RWPE1 (cell line): ENCODE results near the gene IL6R.
A peak's percentile ranks its signal among the peaks of the same experiment; 100 is the strongest.

ENCODE experiments used
- CTCF ChIA-PET: fragments of 350-600 bp; sonication (Branson Sonifier 250); formaldehyde crosslinking; extraction: SDS; loops from one replicate; lab custom pipeline; 2021; lab: Yijun Ruan, JAX
- POLR2A ChIA-PET: fragments of 400-600 bp; formaldehyde crosslinking; extraction: SDS; loops from one replicate; lab custom pipeline; 2020; ENCODE audit warnings: antibody characterized with exemption; ENCODE audit not compliant: low non-redundant PET; lab: Yijun Ruan, JAX
- DNase-seq: peaks from one replicate; pipeline ENCODE4 v3.0.0; 2012; ENCODE audit warnings: low spot score
- H3K27ac ChIP-seq: fragments of 450-650 bp; 2 replicates; pipeline ENCODE4 v1.5.1; 2017
- TF ChIP-seq, protein P1 (sequence below): fragments of 450-650 bp; conservative IDR thresholded peaks from 2 replicates; pipeline ENCODE4 v1.5.1; 2017; ENCODE audit warnings: low read depth, mild to moderate bottlenecking

The IL6R gene

DNA sequence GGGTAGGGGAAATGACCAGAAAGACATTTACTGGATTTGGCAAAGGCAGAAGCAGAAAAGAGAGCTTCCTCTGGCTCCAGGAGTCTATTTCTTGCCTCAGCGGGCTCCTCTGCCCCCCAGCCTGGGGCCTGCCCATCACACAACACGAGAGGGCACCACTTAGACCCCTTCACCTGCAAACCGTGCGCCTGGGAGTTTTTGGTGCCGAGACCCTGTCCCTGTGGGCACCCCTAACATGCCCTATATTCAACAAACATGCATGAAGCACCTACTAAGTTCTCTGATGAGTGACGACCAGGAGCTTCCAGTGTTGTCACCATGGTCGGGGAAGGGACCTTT is 18.8 kb downstream of the IL6R start:
- TF ChIP-seq, protein P1, sequence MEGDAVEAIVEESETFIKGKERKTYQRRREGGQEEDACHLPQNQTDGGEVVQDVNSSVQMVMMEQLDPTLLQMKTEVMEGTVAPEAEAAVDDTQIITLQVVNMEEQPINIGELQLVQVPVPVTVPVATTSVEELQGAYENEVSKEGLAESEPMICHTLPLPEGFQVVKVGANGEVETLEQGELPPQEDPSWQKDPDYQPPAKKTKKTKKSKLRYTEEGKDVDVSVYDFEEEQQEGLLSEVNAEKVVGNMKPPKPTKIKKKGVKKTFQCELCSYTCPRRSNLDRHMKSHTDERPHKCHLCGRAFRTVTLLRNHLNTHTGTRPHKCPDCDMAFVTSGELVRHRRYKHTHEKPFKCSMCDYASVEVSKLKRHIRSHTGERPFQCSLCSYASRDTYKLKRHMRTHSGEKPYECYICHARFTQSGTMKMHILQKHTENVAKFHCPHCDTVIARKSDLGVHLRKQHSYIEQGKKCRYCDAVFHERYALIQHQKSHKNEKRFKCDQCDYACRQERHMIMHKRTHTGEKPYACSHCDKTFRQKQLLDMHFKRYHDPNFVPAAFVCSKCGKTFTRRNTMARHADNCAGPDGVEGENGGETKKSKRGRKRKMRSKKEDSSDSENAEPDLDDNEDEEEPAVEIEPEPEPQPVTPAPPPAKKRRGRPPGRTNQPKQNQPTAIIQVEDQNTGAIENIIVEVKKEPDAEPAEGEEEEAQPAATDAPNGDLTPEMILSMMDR = no peak
- POLR2A ChIA-PET = no interaction called here
- peak overlapping the region; percentile 100 for H3K27ac ChIP-seq
- CTCF ChIA-PET = no interaction called here
- DNase-seq = no peak

DNA sequence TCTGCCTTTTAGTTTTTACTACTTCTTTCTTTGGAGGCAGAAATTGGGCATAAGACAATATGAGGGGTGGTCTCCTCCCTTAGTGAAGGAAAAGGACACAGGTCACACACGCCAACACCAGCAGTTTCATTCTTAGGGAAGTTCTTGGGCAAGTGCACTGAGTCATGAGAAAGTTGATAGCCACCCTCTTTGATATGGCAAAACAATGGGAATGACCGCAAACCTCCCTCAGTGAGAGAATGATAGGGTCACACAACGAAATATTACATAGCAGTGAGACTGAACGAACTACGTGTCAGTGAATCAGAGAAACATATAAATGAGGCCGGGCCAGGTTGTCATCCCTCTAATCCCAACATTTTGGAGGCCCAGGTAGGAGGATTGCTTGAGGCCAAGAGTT is 20.0 kb downstream of the IL6R start:
- CTCF ChIA-PET = no interaction called here
- H3K27ac ChIP-seq = no peak overlapping the region
- TF ChIP-seq, protein P1 = no peak
- no peak for DNase-seq
- POLR2A ChIA-PET = no interaction called here

DNA sequence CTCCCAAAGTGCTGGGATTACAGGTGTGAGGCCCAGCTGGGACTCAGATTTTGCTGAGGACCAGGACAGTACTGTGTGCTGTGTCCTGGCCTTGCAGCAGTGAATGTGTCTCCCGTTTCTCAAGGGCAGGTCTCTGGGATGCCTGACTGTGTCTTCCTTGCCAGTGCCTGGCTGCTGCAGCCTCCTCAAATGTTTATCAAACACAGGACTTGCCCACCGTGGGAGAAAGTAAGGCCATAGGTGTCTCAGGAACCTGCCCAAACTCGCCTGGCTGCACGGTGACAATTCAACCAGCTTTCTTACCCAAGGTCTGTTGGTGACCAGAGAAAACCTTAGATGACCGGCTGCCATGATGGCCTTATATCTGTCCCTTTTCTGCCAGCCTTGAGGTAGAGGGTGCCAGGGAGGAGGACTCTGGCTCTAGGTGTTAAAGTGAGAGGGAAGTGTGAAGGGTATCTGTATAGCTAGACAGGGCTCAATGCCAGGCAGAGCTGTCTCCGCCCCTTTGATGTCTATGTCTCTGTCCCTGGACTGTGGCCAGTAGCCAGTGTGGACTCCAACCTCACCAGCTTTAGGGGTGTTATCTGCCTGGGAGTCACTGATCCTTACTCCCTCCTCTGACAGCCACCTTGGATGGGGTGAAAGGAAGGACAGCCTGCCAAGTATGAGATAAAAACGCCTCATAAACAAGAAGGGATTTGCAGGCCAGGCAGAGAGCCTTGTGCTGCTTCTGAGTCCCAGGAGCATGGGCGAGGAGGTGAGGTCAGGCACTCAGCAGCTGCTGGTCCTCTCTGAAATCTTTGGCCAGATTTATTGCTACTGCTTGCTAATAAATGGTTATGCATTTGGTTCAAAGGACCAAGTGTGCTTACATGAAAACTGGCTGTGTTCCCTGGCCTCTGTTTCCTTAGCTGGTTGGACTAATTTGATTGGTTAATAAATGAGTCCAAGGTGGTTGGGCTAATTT is 22.3 kb downstream of the IL6R start:
- POLR2A ChIA-PET = interaction anchor here (0.6 kb wide), 1 partner anchor 207 kb away, joined by 11 read pairs; the partner anchor contains the start of gene UBAP2L
- CTCF ChIA-PET = interaction anchor here (0.6 to 1.2 kb wide), 2 partner anchors 21 to 26 kb away, joined by 4 read pairs; no protein-coding TSS in a partner anchor
- H3K27ac ChIP-seq = peak overlapping the region; percentile 92
- TF ChIP-seq, protein P1 = no peak
- DNase-seq = no peak

DNA sequence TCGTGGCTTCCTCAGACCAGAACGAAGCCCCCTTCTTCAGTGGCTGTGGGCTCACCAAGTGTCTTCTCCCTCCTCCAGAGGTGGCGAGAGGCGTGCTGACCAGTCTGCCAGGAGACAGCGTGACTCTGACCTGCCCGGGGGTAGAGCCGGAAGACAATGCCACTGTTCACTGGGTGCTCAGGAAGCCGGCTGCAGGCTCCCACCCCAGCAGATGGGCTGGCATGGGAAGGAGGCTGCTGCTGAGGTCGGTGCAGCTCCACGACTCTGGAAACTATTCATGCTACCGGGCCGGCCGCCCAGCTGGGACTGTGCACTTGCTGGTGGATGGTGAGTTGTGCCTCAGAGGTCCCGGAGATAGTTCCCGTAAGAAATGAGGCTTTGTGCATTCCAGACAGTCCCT is 24.0 kb downstream of the IL6R start:
- DNase-seq = no peak
- POLR2A ChIA-PET = no interaction called here
- CTCF ChIA-PET = interaction anchor here (1.0 kb wide), 1 partner anchor 21 kb away, joined by 3 read pairs; no protein-coding TSS in a partner anchor
- TF ChIP-seq, protein P1 = no peak
- H3K27ac ChIP-seq = peak overlapping the region; percentile 92

DNA sequence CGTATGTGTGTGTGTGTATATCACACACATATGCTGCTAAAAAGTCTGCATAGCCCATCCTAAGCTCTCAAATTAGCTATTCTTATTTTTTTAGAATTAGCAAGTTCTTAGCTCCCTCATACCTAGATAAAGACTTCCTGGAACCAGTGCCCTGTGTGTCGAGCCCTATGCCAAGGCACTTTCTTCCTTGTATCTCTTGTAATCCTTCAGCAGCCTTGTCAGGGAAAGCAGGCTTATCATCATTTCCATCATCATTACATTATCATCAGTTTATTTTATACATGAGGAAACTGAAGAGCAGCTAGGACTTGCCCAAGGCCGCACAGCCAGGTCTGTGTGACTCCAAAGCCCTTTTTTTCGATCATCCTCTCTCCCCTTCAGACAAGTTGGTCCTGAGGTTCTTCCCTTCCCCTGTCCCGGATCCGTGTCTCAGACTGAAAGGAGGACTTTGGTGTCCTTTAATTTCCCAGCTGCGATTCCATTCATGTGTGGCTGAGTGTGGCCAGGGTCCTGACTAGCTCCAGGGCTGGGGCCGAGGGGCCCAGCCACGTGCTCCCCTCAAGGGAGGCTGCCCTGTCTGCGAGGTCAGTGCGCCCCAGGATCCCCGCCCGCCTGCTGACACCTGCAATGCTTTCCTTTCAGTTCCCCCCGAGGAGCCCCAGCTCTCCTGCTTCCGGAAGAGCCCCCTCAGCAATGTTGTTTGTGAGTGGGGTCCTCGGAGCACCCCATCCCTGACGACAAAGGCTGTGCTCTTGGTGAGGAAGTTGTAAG is 24.9 kb downstream of the IL6R start:
- POLR2A ChIA-PET = no interaction called here
- TF ChIP-seq, protein P1 = no peak
- H3K27ac ChIP-seq = peak overlapping the region; percentile 92
- DNase-seq = no peak
- CTCF ChIA-PET = interaction anchor here (0.6 kb wide), 3 partner anchors 50 to 1676 kb away, joined by 3 to 4 read pairs (median 3); no protein-coding TSS in a partner anchor

DNA sequence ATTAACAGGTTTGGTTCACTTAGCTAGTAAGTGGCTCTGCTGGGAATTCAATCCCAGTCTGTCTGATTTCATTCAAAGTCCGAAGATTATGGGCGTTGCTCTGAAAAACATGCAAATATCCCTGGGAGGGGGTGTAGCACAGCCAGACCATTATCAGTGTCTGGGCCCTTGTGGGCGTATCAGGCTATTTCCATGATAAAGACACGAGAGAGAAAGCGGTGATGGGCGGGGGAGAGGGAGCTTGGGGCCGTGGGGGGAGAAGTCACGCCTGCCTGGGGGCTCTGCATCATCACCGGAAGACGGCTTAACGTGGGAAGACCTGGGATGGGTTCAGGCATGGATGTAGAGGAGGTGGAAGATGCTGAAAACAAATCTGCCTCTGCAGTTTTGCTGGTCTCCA is 25.8 kb downstream of the IL6R start:
- TF ChIP-seq, protein P1 = no peak
- CTCF ChIA-PET = interaction anchor here (0.6 kb wide), 3 partner anchors 137 to 1676 kb away, joined by 3 read pairs; no protein-coding TSS in a partner anchor
- H3K27ac ChIP-seq = peak overlapping the region; percentile 90
- no peak for DNase-seq
- POLR2A ChIA-PET = no interaction called here
